K562 (cell line): Measurements from ENCODE around the gene RELL1.

Source experiments
- MXI1 ChIP-seq: IDR thresholded peaks from 2 replicates; pipeline ENCODE4 v1.6.1; 2011; ENCODE audit warnings: low read depth, mild to moderate bottlenecking, improper control_type of control experiment, low read length
- NFATC3 ChIP-seq: fragments of 450-650 bp; IDR thresholded peaks from 2 replicates; pipeline ENCODE4 v1.6.1; 2017; ENCODE audit warnings: mild to moderate bottlenecking
- RBM39 ChIP-seq: fragments of 200-400 bp; formaldehyde crosslinking; optimal IDR thresholded peaks from 2 replicates; pipeline ENCODE3; 2018; ENCODE audit warnings: low read depth, low read length
- SRF ChIP-seq, 2 experiments: fragments of 250-450, 450-650 bp in 1 of 2; sonication (Bioruptor Pico) in 1 of 2; sonication (generic) in 1 of 2; formaldehyde crosslinking; IDR thresholded peaks; 2 replicates each; pipeline versions ENCODE4 v1.5.0 to v1.5.1; 2020 to 2022; ENCODE audit warnings: mild to moderate bottlenecking in 1 of 2, missing genetic modification reagents in 1 of 2
- ZBTB12 ChIP-seq: fragments of 250-450 bp; sonication (Bioruptor Pico); IDR thresholded peaks from 2 replicates; pipeline ENCODE4 v1.4.0; 2020

- no peak for TF ChIP-seq NFATC3
- no peak for TF ChIP-seq ZBTB12 (CRISPR knock-in tag)
- TF ChIP-seq MXI1: no peak
- no peak for TF ChIP-seq SRF (CRISPR knock-in tag; IDR thresholded peaks at IDR 0.05)
- TF ChIP-seq RBM39: no peak
These were observed 124.4 kb downstream of the RELL1 start for GRCh38 chr4:37561803-37562207.
